GM12891 (cell line): ENCODE data around the gene PPA2.

ENCODE experiments used
- POLR2A ChIP-seq: IDR thresholded peaks from 2 replicates; pipeline ENCODE4 v1.6.1; 2011; ENCODE audit warnings: low read depth, low read length, control low read depth
- POLR2AphosphoS5 ChIP-seq: IDR thresholded peaks from 2 replicates; pipeline ENCODE4 v1.6.1; 2011; ENCODE audit warnings: low read depth, low read length, control low read depth

DNA sequence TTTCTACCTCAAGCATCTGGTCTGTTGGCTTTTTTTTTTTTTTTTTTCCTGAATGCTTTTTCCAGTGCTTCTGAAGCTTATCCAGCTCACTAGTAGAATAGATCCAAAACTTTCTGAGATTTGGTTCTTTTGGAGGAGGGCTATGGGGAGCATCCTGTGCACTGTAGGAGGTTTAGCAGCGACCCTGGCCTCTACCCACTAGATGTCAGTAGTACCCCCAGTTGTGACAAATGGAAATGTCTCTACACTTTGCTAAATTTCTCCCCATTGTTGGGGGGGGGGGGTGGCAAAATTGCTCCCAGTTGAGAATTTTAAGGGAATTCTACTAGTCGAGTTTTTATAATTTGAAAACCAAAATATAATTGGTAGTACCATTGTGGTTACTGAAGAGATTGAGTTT lies 23.0 kb upstream of the PPA2 start:
- TF ChIP-seq POLR2AphosphoS5 (no peak), POLR2A (no peak)
